SK-N-SH treated with all-trans-retinoic acid at 6 μM for 48 hours (cell line): ENCODE measurements around the gene APLP1.

Experiments
- CSDC2 ChIP-seq: fragments of 250-450 bp; sonication (Bioruptor Pico); IDR thresholded peaks from 2 replicates; pipeline ENCODE4 v1.5.0; 2020; ENCODE audit warnings: mild to moderate bottlenecking, moderate library complexity
- GLIS3 ChIP-seq: fragments of 250-450 bp; sonication (Bioruptor Pico); IDR thresholded peaks from 2 replicates; pipeline ENCODE4 v1.5.0; 2020; ENCODE audit warnings: mild to moderate bottlenecking, moderate library complexity
- ZC3H10 ChIP-seq: fragments of 250-450 bp; sonication (Bioruptor Pico); IDR thresholded peaks from 2 replicates; pipeline ENCODE4 v1.5.1; 2021; ENCODE audit warnings: mild to moderate bottlenecking, moderate library complexity
- ZFP30 ChIP-seq: fragments of 450-650 bp; formaldehyde crosslinking; IDR thresholded peaks from 2 replicates; pipeline ENCODE4 v1.5.0; 2022; ENCODE audit warnings: mild to moderate bottlenecking, moderate library complexity
- TF ChIP-seq, protein P1 (sequence below): fragments of 250-450 bp; sonication (Bioruptor Pico); IDR thresholded peaks from 2 replicates; pipeline ENCODE4 v1.5.1; 2020; ENCODE audit warnings: low read depth, mild to moderate bottlenecking, moderate library complexity
- TF ChIP-seq, protein P2 (sequence below): fragments of 250-450 bp; sonication (Bioruptor Pico); IDR thresholded peaks from 2 replicates; pipeline ENCODE4 v1.8.0; 2020; ENCODE audit warnings: mild to moderate bottlenecking, moderate library complexity, borderline replicate concordance

GRCh38 chr19:35859414-35859813 lies 9.0 kb upstream of the APLP1 start:
- TF ChIP-seq, protein P1, sequence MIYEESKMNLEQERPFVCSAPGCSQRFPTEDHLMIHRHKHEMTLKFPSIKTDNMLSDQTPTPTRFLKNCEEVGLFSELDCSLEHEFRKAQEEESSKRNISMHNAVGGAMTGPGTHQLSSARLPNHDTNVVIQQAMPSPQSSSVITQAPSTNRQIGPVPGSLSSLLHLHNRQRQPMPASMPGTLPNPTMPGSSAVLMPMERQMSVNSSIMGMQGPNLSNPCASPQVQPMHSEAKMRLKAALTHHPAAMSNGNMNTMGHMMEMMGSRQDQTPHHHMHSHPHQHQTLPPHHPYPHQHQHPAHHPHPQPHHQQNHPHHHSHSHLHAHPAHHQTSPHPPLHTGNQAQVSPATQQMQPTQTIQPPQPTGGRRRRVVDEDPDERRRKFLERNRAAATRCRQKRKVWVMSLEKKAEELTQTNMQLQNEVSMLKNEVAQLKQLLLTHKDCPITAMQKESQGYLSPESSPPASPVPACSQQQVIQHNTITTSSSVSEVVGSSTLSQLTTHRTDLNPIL (CRISPR knock-in tag) = no peak
- TF ChIP-seq ZC3H10 = no peak
- TF ChIP-seq CSDC2 = no peak
- no peak for TF ChIP-seq ZFP30 (CRISPR knock-in tag)
- no peak for TF ChIP-seq GLIS3 (CRISPR knock-in tag)
- TF ChIP-seq, protein P2, sequence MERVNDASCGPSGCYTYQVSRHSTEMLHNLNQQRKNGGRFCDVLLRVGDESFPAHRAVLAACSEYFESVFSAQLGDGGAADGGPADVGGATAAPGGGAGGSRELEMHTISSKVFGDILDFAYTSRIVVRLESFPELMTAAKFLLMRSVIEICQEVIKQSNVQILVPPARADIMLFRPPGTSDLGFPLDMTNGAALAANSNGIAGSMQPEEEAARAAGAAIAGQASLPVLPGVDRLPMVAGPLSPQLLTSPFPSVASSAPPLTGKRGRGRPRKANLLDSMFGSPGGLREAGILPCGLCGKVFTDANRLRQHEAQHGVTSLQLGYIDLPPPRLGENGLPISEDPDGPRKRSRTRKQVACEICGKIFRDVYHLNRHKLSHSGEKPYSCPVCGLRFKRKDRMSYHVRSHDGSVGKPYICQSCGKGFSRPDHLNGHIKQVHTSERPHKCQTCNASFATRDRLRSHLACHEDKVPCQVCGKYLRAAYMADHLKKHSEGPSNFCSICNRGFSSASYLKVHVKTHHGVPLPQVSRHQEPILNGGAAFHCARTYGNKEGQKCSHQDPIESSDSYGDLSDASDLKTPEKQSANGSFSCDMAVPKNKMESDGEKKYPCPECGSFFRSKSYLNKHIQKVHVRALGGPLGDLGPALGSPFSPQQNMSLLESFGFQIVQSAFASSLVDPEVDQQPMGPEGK (CRISPR knock-in tag) = no peak
